ENCODE data around the gene LPCAT3. TPM values are rescaled to one million over a fixed set of nuclear protein-coding genes. Genes with fewer than 3 reads are reported as not detected.

LPCAT3 gene
- total and polyA plus RNA-seq, 4 donors, result 45.4 to 78.6 (median 56.2) TPM

GRCh38 chr12:7060353-7060954 is 42.2 kb upstream of the LPCAT3 start, which contains the start of gene C1S:
C1S (plus strand) TSS chr12:7060718; CDS start chr12:7061913, 1,195 bp downstream.
- Histone ChIP-seq H3K36me3 (ENCODE audit: control insufficient read depth in 4 of 4, insufficient read depth in 4 of 4, low read length in 4 of 4) (no peaks in the 10 kb centered on the region), H3K9ac (ENCODE audit: insufficient read depth in 1 of 2, low read length in 2 of 2) (peak within 1 kb of the TSS in 1 of 2 donors; percentile 65), H3K4me1 (ENCODE audit: control insufficient read depth in 5 of 5, insufficient read depth in 5 of 5, low read length in 5 of 5) (peaks cover 0 to 18% (median 2%) of the 10 kb centered on the region in 5 donors), H3K9me3 (ENCODE audit: control insufficient read depth in 4 of 4, insufficient read depth in 3 of 4, low read length in 3 of 4) (no peaks in the 10 kb centered on the region), H3K4me3 (no peak within 1 kb of the TSS), H3K27me3 (ENCODE audit: control insufficient read depth in 3 of 3, insufficient read depth in 3 of 3, low read length in 2 of 3) (no peaks in the 10 kb centered on the region), H3K27ac (ENCODE audit: low read depth in 1 of 2, low read length in 1 of 2) (peak within 1 kb of the TSS; percentile 36 to 55)
- DNase-seq (peak; percentile 90 to 98 (median 97)), ATAC-seq (ENCODE audit: insufficient read depth, low FRiP score) (peak; percentile 93)
- TF ChIP-seq CTCF (IDR thresholded peaks at IDR 0.05; ENCODE audit: control extremely low read depth, extremely low read depth), result peak; percentile 60
- 30 to 60% methylated on average over 10 of the region's 10 CpGs for WGBS, 2 donors

- no peaks in the 10 kb centered on the region for H3K9me3 ChIP-seq (ENCODE audit: control insufficient read depth in 4 of 4, insufficient read depth in 3 of 4, low read length in 3 of 4)
- peaks cover 0 to 18% (median 2%) of the 10 kb centered on the region in 5 donors for H3K4me1 ChIP-seq (ENCODE audit: control insufficient read depth in 5 of 5, insufficient read depth in 5 of 5, low read length in 5 of 5)
- H3K4me3 ChIP-seq, result no peak overlapping the region
- H3K27me3 ChIP-seq (ENCODE audit: control insufficient read depth in 3 of 3, insufficient read depth in 3 of 3, low read length in 2 of 3), result no peaks in the 10 kb centered on the region
- peak overlapping the region in 1 of 2 donors; percentile 65 for H3K9ac ChIP-seq (ENCODE audit: insufficient read depth in 1 of 2, low read length in 2 of 2)
- 88 to 99% methylated on average over 4 of the region's 4 CpGs for WGBS, 2 donors
- TF ChIP-seq CTCF (IDR thresholded peaks at IDR 0.05; ENCODE audit: control extremely low read depth, extremely low read depth), result no peak
- no peaks in the 10 kb centered on the region for H3K36me3 ChIP-seq (ENCODE audit: control insufficient read depth in 4 of 4, insufficient read depth in 4 of 4, low read length in 4 of 4)
- H3K27ac ChIP-seq (ENCODE audit: low read depth in 1 of 2, low read length in 1 of 2), result no peak overlapping the region
- DNase-seq (no peak), ATAC-seq (ENCODE audit: insufficient read depth, low FRiP score) (no peak)
Observed at GRCh38 chr12:7059780-7060179, 41.5 kb upstream of the LPCAT3 start.

GRCh38 chr12:7058850-7059395 is 40.6 kb upstream of the LPCAT3 start:
- 91 to 95% methylated on average over 9 of the region's 9 CpGs for WGBS, 2 donors
- H3K27ac ChIP-seq (ENCODE audit: low read depth in 1 of 2, low read length in 1 of 2), result no peak overlapping the region
- H3K27me3 ChIP-seq (ENCODE audit: control insufficient read depth in 3 of 3, insufficient read depth in 3 of 3, low read length in 2 of 3), result no peaks in the 10 kb centered on the region
- no peaks in the 10 kb centered on the region for H3K36me3 ChIP-seq (ENCODE audit: control insufficient read depth in 4 of 4, insufficient read depth in 4 of 4, low read length in 4 of 4)
- H3K4me1 ChIP-seq (ENCODE audit: control insufficient read depth in 5 of 5, insufficient read depth in 5 of 5, low read length in 5 of 5), result peaks cover 0 to 18% (median 2%) of the 10 kb centered on the region in 5 donors
- ATAC-seq (ENCODE audit: insufficient read depth, low FRiP score) (no peak), DNase-seq (no peak)
- TF ChIP-seq CTCF (IDR thresholded peaks at IDR 0.05; ENCODE audit: control extremely low read depth, extremely low read depth), result no peak
- no peak overlapping the region for H3K4me3 ChIP-seq
- H3K9ac ChIP-seq (ENCODE audit: insufficient read depth in 1 of 2, low read length in 2 of 2), result no peak overlapping the region
- no peaks in the 10 kb centered on the region for H3K9me3 ChIP-seq (ENCODE audit: control insufficient read depth in 4 of 4, insufficient read depth in 3 of 4, low read length in 3 of 4)
